Right atrium auricular region (tissue), 2 donors: ENCODE results near the gene CIZ1. TPM values are rescaled to one million over a fixed set of nuclear protein-coding genes. Genes with fewer than 3 reads are reported as not detected.

Experiments used
- DNase-seq: peaks from one replicate; pipeline ENCODE4 v3.0.0-alpha.2; 2019; ENCODE audit warnings: low spot score
- H3K27ac ChIP-seq, 2 donors: fragments of 200-600 bp; sonication (generic); 1 replicate in 1 of 2; 2 replicates in 1 of 2; pipeline ENCODE4 v1.5.1; 2016 to 2019
- H3K27me3 ChIP-seq, 2 donors: fragments of 200-600 bp; sonication (generic); one replicate each; pipeline versions ENCODE4 v1.5.1 to v1.6.0; 2017 to 2019
- H3K36me3 ChIP-seq: fragments of 200-600 bp; sonication (generic); one replicate; pipeline ENCODE4 v1.5.1; 2016
- H3K4me1 ChIP-seq, 2 donors: fragments of 200-600 bp; sonication (generic); one replicate each; pipeline versions ENCODE4 v1.5.1 to v1.6.0; 2017 to 2019
- H3K4me3 ChIP-seq, 2 donors: fragments of 200-600 bp; sonication (generic); 1 replicate in 1 of 2; 2 replicates in 1 of 2; pipeline ENCODE4 v1.5.1; 2017 to 2019; ENCODE audit warnings: mild to moderate bottlenecking in 1 of 2, moderate library complexity in 1 of 2
- H3K9me3 ChIP-seq, 2 donors: fragments of 200-600 bp; sonication (generic); one replicate each; pipeline ENCODE4 v1.5.1; 2019
- total RNA-seq, 2 donors: library from RNA; depleted of rRNA; stranded (reverse); fragments of >200 nt; gene quantifications; one replicate each; pipeline ENCODE4 v1.1.0, GENCODE V29; 2016
- TF ChIP-seq, protein P1 (sequence below), 2 donors: fragments of 200-600 bp; sonication (generic); IDR thresholded peaks; one replicate each; pipeline ENCODE4 v1.5.1; 2019; ENCODE audit warnings: antibody characterized with exemption in 2 of 2

CIZ1 gene
- total RNA-seq, 2 donors from 2014 or later: 41.6 to 45.9 TPM

DNA sequence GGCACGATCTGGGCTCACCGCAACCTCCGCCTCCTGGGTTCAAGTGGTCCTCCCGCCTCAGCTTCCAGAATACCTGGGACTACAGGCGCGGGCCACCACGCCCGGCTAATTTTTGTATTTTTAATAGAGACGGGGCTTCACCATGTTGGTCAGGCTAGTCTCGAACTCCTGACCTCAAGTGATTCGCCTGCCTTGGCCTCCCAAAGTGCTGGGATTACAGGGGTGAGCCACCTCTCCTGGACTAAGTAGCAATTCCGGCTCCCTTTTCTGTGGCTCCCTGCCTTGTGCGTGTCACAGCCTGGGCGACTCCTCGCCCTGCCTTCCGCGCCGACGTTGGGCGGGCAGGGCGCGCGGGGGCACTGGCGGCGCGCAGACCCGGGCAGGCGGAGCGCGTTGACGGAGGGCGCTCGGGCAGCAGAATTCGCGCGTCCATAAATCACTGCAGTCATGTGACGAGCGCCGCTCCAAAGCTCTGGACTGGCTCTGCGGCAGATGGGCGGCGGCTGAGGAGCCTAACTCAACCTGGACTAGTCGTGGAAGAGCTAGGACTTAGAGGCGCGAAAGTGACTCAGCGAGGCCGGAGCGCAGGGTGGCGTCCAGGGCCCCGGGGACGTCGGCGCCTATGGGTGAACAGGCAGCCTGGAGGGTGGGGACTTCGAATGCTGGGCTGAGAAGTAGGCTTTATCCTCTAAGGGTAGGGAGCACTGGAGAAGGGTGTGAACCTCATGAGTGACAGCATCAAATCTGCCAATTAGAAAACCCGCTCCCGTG, 1.4 kb upstream of the CIZ1 start:
- H3K4me3 ChIP-seq: peak overlapping the region; percentile 82 to 92
- H3K27me3 ChIP-seq: no peaks in the 10 kb centered on the region
- peaks cover 0 to 25% of the 10 kb centered on the region in 2 donors for H3K4me1 ChIP-seq
- DNase-seq: peak; percentile 86
- peak overlapping the region; percentile 66 to 86 for H3K27ac ChIP-seq
- H3K9me3 ChIP-seq: no peaks in the 10 kb centered on the region
- TF ChIP-seq, protein P1, sequence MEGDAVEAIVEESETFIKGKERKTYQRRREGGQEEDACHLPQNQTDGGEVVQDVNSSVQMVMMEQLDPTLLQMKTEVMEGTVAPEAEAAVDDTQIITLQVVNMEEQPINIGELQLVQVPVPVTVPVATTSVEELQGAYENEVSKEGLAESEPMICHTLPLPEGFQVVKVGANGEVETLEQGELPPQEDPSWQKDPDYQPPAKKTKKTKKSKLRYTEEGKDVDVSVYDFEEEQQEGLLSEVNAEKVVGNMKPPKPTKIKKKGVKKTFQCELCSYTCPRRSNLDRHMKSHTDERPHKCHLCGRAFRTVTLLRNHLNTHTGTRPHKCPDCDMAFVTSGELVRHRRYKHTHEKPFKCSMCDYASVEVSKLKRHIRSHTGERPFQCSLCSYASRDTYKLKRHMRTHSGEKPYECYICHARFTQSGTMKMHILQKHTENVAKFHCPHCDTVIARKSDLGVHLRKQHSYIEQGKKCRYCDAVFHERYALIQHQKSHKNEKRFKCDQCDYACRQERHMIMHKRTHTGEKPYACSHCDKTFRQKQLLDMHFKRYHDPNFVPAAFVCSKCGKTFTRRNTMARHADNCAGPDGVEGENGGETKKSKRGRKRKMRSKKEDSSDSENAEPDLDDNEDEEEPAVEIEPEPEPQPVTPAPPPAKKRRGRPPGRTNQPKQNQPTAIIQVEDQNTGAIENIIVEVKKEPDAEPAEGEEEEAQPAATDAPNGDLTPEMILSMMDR (IDR thresholded peaks at IDR 0.05): peak in 1 of 2 donors; percentile 71
- H3K36me3 ChIP-seq: peaks cover 5% of the 10 kb centered on the region

- no peak for DNase-seq
- no peaks in the 10 kb centered on the region for H3K9me3 ChIP-seq
- peak overlapping the region; percentile 82 to 92 for H3K4me3 ChIP-seq
- H3K4me1 ChIP-seq: peaks cover 0 to 25% of the 10 kb centered on the region in 2 donors
- TF ChIP-seq, protein P1 (IDR thresholded peaks at IDR 0.05): no peak
- peak overlapping the region; percentile 86 to 89 for H3K27ac ChIP-seq
- H3K36me3 ChIP-seq: peaks cover 12% of the 10 kb centered on the region
- H3K27me3 ChIP-seq: no peaks in the 10 kb centered on the region
Observed at GRCh38 chr9:128190516-128191405, 611 bp downstream of the CIZ1 start.

DNA sequence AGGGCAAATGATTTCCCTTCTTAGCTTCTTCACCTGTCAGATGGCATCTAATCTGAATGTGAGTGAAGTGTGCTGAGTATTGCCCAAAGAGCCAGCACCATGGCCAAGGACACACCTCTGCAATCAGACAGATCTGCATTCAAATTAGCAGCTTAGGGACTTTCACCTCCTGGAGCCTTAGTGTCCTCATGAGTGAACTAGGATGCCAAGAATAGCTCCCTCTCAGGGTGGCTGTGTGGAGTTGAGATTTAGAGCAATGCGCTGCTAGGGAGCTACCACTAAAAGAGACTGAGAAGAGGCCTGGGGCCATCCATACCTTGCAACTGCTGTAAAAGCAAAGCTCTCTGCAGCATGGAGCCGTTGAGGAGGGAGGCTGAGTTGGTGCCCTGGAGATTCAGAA, 1.4 kb downstream of the CIZ1 start:
- Histone ChIP-seq H3K36me3 (peaks cover 19% of the 10 kb centered on the region), H3K27ac (no peak overlapping the region), H3K4me3 (no peak overlapping the region), H3K27me3 (no peaks in the 10 kb centered on the region), H3K4me1 (peaks cover 0 to 25% of the 10 kb centered on the region in 2 donors), H3K9me3 (no peaks in the 10 kb centered on the region)
- TF ChIP-seq, protein P1 (IDR thresholded peaks at IDR 0.05): no peak
- no peak for DNase-seq

- Histone ChIP-seq H3K9me3 (no peaks in the 10 kb centered on the region), H3K27me3 (no peaks in the 10 kb centered on the region), H3K4me1 (peaks cover 0 to 24% of the 10 kb centered on the region in 2 donors), H3K4me3 (no peak overlapping the region), H3K27ac (no peak overlapping the region), H3K36me3 (peaks cover 37% of the 10 kb centered on the region)
- TF ChIP-seq, protein P1 (IDR thresholded peaks at IDR 0.05): no peak
- DNase-seq: no peak
Observed at GRCh38 chr9:128188209-128188608, 3.2 kb downstream of the CIZ1 start.

- Histone ChIP-seq H3K4me1 (peaks cover 0 to 16% of the 10 kb centered on the region in 2 donors), H3K36me3 (peaks cover 41% of the 10 kb centered on the region), H3K4me3 (no peak overlapping the region), H3K27me3 (no peaks in the 10 kb centered on the region), H3K9me3 (no peaks in the 10 kb centered on the region), H3K27ac (no peak overlapping the region)
- no peak for DNase-seq
- TF ChIP-seq, protein P1 (IDR thresholded peaks at IDR 0.05): no peak
Observed at GRCh38 chr9:128187361-128187760, 4.0 kb downstream of the CIZ1 start.
